HepG2 (cell line): ENCODE results near the gene FLAD1. TPM values are rescaled to one million over a fixed set of nuclear protein-coding genes. Genes with fewer than 3 reads are reported as not detected.

ENCODE experiments used
- BCL6 ChIP-seq: IDR thresholded peaks from 2 replicates; pipeline ENCODE4 v1.6.1; 2016; ENCODE audit warnings: missing genetic modification reagents, missing compliant biosample characterization
- HDAC6 ChIP-seq: fragments of 200-600 bp; sonication (generic); IDR thresholded peaks from 2 replicates; pipeline ENCODE4 v1.7.0; 2017; ENCODE audit warnings: mild to moderate bottlenecking, antibody characterized with exemption, low read length, low read depth
- KDM3A ChIP-seq: IDR thresholded peaks from 2 replicates; pipeline ENCODE4 v1.6.1; 2018; ENCODE audit warnings: low read depth, missing compliant biosample characterization
- TAF15 ChIP-seq: fragments of 200-400 bp; formaldehyde crosslinking; IDR thresholded peaks from one replicate; pipeline ENCODE4 v1.6.1; 2018; ENCODE audit warnings: mild to moderate bottlenecking, low read depth, low read length; ENCODE audit not compliant: poor library complexity, severe bottlenecking
- THAP7 ChIP-seq: sonication (generic); formaldehyde crosslinking; IDR thresholded peaks from 2 replicates; pipeline ENCODE4 v1.8.1; 2023; ENCODE audit warnings: mild to moderate bottlenecking, missing genetic modification reagents
- ZHX2 ChIP-seq, 2 experiments: sonication (generic) in 1 of 2; formaldehyde crosslinking in 1 of 2; IDR thresholded peaks; 2 replicates each; pipeline versions ENCODE4 v1.6.1 to v1.9.0; 2014 to 2022; ENCODE audit warnings: antibody characterized with exemption in 1 of 2, borderline replicate concordance in 1 of 2, inconsistent platforms in 1 of 2, low read depth in 1 of 2, missing genetic modification reagents in 1 of 2
- ZNF547 ChIP-seq: sonication (generic); formaldehyde crosslinking; IDR thresholded peaks from 2 replicates; pipeline ENCODE4 v1.5.1; 2020; ENCODE audit warnings: mild to moderate bottlenecking, missing genetic modification reagents
- polyA plus RNA-seq, 8 experiments: library from polyadenylated mRNA; depleted of rRNA in 3 of 8; stranded (reverse) in 7 of 8; unstranded in 1 of 8; fragments of >200 nt; fragmentation: Illumina TruSeq in 4 of 8; extraction: Trizol in 4 of 8; gene quantifications; 2 replicates each; pipeline versions ENCODE4 v1.2.1 to v1.2.3, GENCODE V29; 2011 to 2016; ENCODE audit warnings: low read depth in 4 of 8, missing spikeins in 1 of 8, mixed read lengths in 1 of 8; ENCODE audit not compliant: insufficient read depth in 1 of 8
- total RNA-seq, 5 experiments: library from RNA; depleted of rRNA; stranded (reverse); fragments of >200 nt; fragmentation: Illumina TruSeq; extraction: Trizol; gene quantifications; 2 replicates each; pipeline ENCODE4 v1.2.3, GENCODE V29; 2016; ENCODE audit warnings: low read depth in 1 of 5

FLAD1 gene
- total and polyA plus RNA-seq, 2 of the 13 experiments (the other 11 are each of a cell fraction or from before 2014, with no cell fraction given) = 25.9 to 32.8 TPM

- TF ChIP-seq ZHX2 (IDR thresholded peaks at IDR 0.05; ENCODE audit: low read depth) (no peak), ZHX2 (CRISPR knock-in tag; IDR thresholded peaks at IDR 0.05; ENCODE audit: borderline replicate concordance) (no peak), TAF15 (no peak), THAP7 (CRISPR knock-in tag) (no peak), HDAC6 (no peak), BCL6 (CRISPR knock-in tag) (no peak), ZNF547 (CRISPR knock-in tag) (no peak), KDM3A (CRISPR knock-in tag) (no peak)
Measured at GRCh38 chr1:154982897-154983648, at the start of gene FLAD1 (continued).
